ENCODE measurements around the gene MAP3K20.

The MAP3K20 gene

DNA sequence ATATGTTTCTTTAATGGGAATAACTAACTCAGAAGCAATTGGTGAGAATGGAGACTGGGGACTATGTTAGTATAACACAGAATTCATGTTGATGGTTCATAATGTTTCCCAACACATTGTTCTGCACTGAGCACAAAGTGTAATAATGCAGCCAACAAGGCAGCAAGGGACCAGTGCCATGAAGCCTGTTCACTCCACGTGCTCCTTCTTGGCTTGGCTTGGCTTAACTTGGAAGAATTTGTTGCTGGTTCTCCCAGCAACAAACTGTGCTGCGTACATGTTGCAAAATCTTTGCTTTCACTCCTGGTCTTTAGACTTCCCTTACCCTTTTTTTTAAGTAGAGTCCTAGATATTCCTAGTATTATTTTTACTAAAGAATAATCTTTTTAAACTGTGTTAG is 129.7 kb downstream of the MAP3K20 start:
- TF ChIP-seq POLR2AphosphoS5 (IDR thresholded peaks at IDR 0.05; ENCODE audit: low read depth, low read length) (no peak), FOXP2 (optimal IDR thresholded peaks at IDR 0.05; ENCODE audit: borderline replicate concordance, extremely low read depth, extremely low read length, insufficient read depth) (no peak), SIN3A (IDR thresholded peaks at IDR 0.05; ENCODE audit: borderline replicate concordance, insufficient read depth, low read length) (no peak), TAF1 (IDR thresholded peaks at IDR 0.05; ENCODE audit: borderline replicate concordance, insufficient read depth, low read length) (no peak)
- TF ChIP-seq, protein P1, sequence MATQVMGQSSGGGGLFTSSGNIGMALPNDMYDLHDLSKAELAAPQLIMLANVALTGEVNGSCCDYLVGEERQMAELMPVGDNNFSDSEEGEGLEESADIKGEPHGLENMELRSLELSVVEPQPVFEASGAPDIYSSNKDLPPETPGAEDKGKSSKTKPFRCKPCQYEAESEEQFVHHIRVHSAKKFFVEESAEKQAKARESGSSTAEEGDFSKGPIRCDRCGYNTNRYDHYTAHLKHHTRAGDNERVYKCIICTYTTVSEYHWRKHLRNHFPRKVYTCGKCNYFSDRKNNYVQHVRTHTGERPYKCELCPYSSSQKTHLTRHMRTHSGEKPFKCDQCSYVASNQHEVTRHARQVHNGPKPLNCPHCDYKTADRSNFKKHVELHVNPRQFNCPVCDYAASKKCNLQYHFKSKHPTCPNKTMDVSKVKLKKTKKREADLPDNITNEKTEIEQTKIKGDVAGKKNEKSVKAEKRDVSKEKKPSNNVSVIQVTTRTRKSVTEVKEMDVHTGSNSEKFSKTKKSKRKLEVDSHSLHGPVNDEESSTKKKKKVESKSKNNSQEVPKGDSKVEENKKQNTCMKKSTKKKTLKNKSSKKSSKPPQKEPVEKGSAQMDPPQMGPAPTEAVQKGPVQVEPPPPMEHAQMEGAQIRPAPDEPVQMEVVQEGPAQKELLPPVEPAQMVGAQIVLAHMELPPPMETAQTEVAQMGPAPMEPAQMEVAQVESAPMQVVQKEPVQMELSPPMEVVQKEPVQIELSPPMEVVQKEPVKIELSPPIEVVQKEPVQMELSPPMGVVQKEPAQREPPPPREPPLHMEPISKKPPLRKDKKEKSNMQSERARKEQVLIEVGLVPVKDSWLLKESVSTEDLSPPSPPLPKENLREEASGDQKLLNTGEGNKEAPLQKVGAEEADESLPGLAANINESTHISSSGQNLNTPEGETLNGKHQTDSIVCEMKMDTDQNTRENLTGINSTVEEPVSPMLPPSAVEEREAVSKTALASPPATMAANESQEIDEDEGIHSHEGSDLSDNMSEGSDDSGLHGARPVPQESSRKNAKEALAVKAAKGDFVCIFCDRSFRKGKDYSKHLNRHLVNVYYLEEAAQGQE (IDR thresholded peaks at IDR 0.05; ENCODE audit: insufficient read depth in 1 of 2, low read depth in 2 of 2, low read length in 2 of 2), result no peak

DNA sequence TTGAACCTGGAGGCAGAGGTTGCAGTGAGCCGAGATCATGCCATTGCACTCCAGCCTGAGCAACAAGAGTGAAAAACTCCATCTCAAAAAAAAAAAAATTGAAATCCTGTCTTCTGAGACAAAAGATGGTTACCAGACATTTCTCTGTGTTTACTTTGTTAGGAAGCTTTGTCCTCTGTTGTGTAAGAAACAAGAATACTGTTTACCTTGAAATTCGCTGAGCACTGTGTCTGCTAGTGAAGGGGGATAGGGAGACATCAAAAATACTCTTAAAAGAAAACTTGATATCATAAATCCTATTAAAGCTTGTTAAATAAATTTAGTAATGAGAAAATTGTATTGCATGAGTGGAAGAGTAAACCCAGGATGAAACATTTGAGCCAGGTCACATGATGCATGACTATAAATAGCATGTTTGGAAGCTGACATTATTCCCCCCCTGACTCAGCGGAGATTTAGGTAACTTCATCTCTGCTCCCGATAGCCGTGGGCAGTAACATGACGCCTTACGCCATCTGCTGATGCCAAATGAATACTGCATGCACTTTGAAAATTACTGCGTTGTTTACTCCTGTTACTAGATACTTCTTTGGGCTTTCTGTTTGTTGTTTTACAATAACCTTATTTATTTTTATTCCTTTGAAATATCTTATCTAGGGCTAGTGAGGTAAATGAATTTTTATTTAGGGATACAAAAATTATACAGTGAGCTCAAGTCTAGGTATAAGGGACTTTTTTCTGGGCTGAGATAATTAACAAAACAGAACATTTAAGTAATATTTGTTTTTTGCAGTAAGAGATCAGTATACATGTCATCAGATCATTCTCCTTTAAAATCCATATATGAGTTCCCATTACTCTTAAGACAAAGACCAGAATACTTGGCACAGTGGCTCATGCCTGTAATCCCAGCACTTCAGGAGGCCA is 134.9 kb downstream of the MAP3K20 start:
- peak; percentile 68 for TF ChIP-seq FOXP2 (optimal IDR thresholded peaks at IDR 0.05; ENCODE audit: borderline replicate concordance, extremely low read depth, extremely low read length, insufficient read depth)
- no peak for TF ChIP-seq TAF1 (IDR thresholded peaks at IDR 0.05; ENCODE audit: borderline replicate concordance, insufficient read depth, low read length)

DNA sequence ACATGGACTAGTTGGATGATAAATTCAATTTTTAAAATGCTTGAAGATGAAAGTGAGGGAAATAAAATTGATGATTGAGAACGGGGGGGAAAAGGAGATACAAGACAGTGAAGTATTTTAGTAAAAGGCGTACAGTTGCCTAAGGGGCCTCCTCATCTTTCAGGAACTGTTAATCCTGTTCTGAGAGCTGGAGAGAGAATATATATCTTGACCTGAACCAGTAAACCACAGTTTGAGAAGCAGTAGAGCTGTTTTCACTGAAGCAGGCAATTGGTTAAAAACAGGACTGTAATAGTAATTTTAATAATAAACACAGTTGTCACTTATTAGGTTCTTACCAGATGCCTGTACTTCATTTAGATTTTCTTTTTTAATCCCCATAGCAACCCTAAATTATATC is 137.5 kb downstream of the MAP3K20 start:
- no peak for TF ChIP-seq SIN3A (IDR thresholded peaks at IDR 0.05; ENCODE audit: borderline replicate concordance, insufficient read depth, low read length)
- TF ChIP-seq, protein P1 (IDR thresholded peaks at IDR 0.05; ENCODE audit: insufficient read depth in 1 of 2, low read depth in 2 of 2, low read length in 2 of 2), result no peak
- no peak for TF ChIP-seq FOXP2 (optimal IDR thresholded peaks at IDR 0.05; ENCODE audit: borderline replicate concordance, extremely low read depth, extremely low read length, insufficient read depth)
- no peak for TF ChIP-seq POLR2AphosphoS5 (IDR thresholded peaks at IDR 0.05; ENCODE audit: low read depth, low read length)
- no peak for TF ChIP-seq TAF1 (IDR thresholded peaks at IDR 0.05; ENCODE audit: borderline replicate concordance, insufficient read depth, low read length)

DNA sequence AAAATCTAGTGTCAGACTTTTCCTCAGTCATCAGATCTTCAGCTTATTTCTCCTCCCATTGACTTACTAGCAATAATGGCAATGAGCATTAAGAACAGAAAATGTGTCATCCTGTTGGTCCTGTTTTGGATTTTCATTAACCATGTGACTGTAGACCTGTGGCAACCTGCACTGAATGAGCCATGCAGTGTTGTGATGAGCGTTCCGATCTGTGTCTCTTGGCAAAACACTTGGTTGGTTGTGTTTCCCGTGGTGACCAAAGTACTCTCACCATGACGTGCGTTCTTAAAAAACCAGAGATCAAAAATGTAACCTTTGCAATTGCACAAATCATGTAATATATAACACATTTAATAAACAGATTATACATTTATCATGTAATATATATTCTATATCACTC is 138.6 kb downstream of the MAP3K20 start:
- TF ChIP-seq TAF1 (IDR thresholded peaks at IDR 0.05; ENCODE audit: borderline replicate concordance, insufficient read depth, low read length) (no peak), POLR2AphosphoS5 (IDR thresholded peaks at IDR 0.05; ENCODE audit: low read depth, low read length) (no peak), SIN3A (IDR thresholded peaks at IDR 0.05; ENCODE audit: borderline replicate concordance, insufficient read depth, low read length) (no peak)
- TF ChIP-seq, protein P1 (IDR thresholded peaks at IDR 0.05; ENCODE audit: insufficient read depth in 1 of 2, low read depth in 2 of 2, low read length in 2 of 2), result no peak

DNA sequence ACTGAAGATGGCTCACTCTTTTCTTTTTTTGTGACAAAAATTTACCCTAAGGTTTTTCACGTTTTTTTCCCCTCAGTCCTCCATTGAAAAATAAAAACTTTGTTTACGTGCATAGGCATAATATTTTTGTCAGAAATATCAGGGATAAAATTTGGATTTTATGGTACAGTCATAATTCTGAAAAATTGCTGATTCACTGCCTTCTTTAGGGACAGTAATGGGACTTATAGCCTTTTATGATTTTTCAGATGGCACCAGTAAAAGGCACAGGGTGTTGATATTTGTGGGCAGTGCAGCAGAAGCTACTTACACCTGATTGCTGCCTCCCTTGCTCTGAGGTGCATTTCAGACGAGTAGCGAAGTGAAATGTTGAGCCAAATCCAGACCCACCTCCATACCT is 139.7 kb downstream of the MAP3K20 start:
- TF ChIP-seq FOXP2 (optimal IDR thresholded peaks at IDR 0.05; ENCODE audit: borderline replicate concordance, extremely low read depth, extremely low read length, insufficient read depth), result no peak
- TF ChIP-seq POLR2AphosphoS5 (IDR thresholded peaks at IDR 0.05; ENCODE audit: low read depth, low read length), result no peak
- no peak for TF ChIP-seq SIN3A (IDR thresholded peaks at IDR 0.05; ENCODE audit: borderline replicate concordance, insufficient read depth, low read length)
- TF ChIP-seq TAF1 (IDR thresholded peaks at IDR 0.05; ENCODE audit: borderline replicate concordance, insufficient read depth, low read length), result no peak
- TF ChIP-seq, protein P1 (IDR thresholded peaks at IDR 0.05; ENCODE audit: insufficient read depth in 1 of 2, low read depth in 2 of 2, low read length in 2 of 2), result no peak

Measured in PFSK-1 (cell line).